ENCODE data around the gene LCE3D.
"Not testable (repeated sequence)": the region's sequence is repeated elsewhere in the genome, so short reads cannot be mapped to it uniquely, and the experiment has no call there.

The LCE3D gene
- total RNA-seq, result 0 reads per million in 2 donors

DNA sequence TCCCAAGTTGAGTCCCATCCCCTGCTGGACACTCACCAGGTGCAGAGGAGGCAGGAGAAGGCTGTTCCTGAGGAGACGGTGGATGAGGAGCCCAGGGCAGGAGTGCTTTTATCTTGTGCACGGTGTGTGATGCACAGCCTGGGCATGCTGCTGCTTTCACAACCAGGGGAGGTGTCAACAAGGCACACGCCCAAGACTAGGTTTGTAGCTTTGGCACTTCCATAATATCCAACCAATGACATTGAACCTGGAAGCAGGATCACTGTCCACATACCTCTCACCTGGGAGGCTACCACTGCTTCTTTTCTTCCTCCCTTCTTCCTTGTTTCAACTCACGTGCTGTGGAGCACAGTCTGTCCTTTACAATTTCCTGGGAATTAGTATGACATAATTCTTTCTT lies at the start of gene LCE3D:
LCE3D (minus strand) TSS at position 84 of the 400 bp plus-strand sequence. CDS start 580 bp downstream, outside the sequence.
- no peak for DNase-seq

- no peak for DNase-seq
These were observed 46.4 kb upstream of the LCE3D start for GRCh38 chr1:152626744-152627143.

GRCh38 chr1:152623203-152623844 lies 43.0 kb upstream of the LCE3D start:
- DNase-seq, result no peak

- no peak for DNase-seq
These were observed 42.5 kb upstream of the LCE3D start, which contains the start of gene LCE3A for GRCh38 chr1:152622803-152623202. TSS of gene LCE3A (minus strand) at chr1:152623103. CDS start at chr1:152623103, 0 bp downstream.

DNA sequence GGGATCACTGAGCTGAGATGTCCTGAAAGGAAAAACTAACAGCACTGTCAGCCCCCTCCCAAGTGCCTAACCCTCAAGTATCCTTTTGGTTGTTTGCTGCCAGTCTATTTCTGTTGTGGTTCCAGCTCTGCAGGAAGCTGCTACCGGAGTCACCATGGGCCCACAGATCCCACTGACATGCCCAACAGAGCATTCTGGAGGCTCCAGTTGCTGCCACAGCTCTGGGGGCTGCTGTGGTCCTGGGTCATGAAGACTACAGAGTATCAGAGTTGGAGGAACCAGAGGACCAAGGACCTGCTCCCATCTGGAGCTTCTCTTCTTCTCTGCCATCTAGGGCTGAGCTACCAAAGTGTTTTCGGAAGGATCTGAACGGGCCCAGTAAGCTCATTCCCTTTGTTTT lies 41.7 kb upstream of the LCE3D start:
- DNase-seq, result no peak

GRCh38 chr1:152613511-152613910 lies 33.2 kb upstream of the LCE3D start, which contains the start of gene LCE3B:
TSS of gene LCE3B (plus strand) at chr1:152613811. CDS start at chr1:152613811, 0 bp downstream.
- DNase-seq, result no peak

DNA sequence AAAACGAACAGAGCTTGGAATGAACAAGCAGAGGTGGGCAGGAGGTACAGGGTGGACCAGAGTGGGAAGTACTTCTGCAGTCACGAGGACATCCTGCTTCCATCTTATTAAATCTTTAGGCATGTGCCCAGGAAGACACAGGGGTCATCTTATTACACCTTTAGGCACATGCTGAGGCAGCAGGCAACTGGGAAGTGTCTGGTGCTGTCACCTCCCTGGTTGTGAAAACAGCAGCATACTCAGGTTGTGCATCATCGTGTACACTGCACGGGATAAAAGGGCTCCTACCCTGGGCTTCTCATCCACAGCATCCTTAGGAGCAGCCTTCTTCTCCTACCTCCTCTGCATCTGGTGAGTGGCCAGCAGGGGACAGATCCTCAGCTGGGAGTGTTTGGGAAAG lies 19.6 kb upstream of the LCE3D start, which contains the start of gene LCE3C:
LCE3C (plus strand) TSS at position 301 of the 400 bp plus-strand sequence. CDS start 498 bp downstream, outside the sequence.
- no peak for DNase-seq

GRCh38 chr1:152596986-152597385 lies 16.7 kb upstream of the LCE3D start:
- DNase-seq, result no peak

GRCh38 chr1:152585586-152585985 lies 5.3 kb upstream of the LCE3D start:
- DNase-seq, result no peak

GRCh38 chr1:152582647-152583046 lies 2.3 kb upstream of the LCE3D start:
- DNase-seq, result no peak

DNA sequence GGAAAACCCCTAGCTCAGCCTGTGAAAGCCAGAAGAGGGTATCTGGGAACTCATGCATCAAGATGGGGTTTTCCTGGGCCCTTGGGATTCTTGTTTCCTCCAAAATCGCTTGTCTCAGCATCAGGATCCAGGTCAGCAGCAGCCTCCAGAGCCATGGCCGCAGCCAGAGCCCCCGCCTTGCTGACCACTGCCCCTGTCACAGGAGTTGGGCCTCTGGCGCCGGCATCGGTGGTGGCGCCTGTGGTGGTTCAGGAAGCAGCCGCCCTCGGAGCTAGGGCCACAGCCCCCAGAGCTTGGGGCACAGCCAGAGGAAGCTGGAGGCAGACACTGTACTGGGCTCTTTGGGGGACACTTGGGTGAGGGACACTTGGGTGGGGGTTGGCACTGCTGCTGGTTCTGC lies 790 bp downstream of the LCE3D start:
- not testable (repeated sequence) for DNase-seq

DNA sequence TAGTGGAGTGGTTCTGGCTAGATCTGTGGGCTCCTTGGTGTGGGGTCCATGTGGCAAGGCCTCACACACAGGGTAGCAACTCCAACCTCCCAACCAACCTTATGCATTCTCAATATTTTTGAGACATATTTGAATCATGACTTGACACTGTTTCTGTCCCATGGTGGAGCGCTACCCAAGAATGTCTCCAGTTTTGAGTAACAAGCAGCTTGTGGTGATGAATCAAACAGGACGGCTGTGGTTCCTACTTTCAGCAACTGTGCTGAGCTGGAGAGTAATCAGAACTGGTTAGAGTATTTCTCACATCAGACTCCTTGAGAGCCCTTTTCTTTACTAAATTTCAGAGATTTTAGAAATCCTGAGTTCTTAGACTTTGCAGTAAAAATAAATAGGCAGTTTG lies 3.1 kb downstream of the LCE3D start:
- DNase-seq, result no peak

- no peak for DNase-seq
These were observed 13.6 kb downstream of the LCE3D start, which contains the start of gene LCE3E for GRCh38 chr1:152566681-152567080. TSS of gene LCE3E (minus strand) at chr1:152566780. CDS start at chr1:152566208, 572 bp downstream.

GRCh38 chr1:152565535-152566215 lies 14.6 kb downstream of the LCE3D start:
- DNase-seq, result no peak

DNA sequence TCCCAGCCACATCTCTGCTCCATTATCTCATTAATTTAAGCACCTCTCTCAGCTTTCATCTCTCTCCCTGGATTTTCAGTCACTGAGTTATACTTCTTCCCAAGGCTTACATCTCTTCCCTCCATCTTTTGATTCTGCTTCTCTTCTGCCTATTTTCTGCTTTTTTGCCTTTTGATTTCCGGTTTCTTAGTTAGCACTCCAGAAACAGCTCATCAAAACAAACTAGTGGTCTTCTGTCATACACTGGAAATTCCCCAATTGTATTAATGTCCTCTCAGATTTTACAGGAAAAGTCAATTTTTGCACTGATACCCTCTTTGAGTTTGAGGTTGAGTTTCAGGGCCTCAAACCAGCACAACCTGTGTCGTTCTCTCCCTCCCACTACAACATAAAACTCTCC lies 15.2 kb downstream of the LCE3D start:
- DNase-seq, result no peak

- not testable (repeated sequence) for DNase-seq
These were observed 32.0 kb downstream of the LCE3D start for GRCh38 chr1:152548358-152548757.

- DNase-seq, result no peak
These were observed 33.6 kb downstream of the LCE3D start for GRCh38 chr1:152546704-152547103.

GRCh38 chr1:152543820-152544219 lies 36.5 kb downstream of the LCE3D start:
- DNase-seq, result no peak

DNA sequence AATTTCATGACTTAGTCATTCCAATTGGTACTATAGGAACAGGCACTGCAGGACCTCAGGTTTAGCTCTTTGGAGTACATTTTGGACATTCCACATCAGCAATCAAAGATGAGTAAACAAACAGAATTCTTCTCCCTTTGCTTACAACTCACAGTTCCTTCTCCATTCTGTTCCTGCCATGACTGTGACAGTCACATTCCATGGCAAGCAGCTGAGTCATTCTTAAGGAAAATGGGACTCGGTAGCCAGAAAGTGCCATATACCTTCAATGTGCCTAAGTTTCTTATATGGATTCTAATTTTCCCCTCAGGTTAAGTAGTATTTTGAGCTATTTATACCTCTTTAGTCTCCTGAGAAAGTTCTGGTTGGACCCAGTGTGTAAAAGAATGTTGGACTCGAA lies 40.4 kb downstream of the LCE3D start:
- DNase-seq, result no peak

GRCh38 chr1:152537496-152537895 lies 42.8 kb downstream of the LCE3D start:
- no peak for DNase-seq

DNA sequence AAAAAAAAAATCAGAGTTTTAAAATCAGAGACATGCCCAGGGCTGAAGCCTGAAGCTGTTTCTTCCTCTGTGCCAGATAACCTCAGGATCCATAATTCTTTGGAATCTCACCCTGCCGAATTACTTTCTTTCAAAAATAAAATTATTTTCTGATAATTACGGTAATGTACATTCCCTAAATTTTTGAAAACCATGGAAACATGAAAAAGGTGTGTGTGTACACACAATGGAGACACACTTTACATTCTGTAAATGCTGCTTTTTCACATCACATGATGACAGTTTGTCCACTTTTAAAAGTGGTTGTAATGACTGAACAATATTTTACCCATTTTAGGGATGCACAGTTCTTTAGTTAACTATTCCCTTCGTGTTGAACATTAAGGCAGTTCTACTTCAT lies 44.5 kb downstream of the LCE3D start:
- no peak for DNase-seq

GRCh38 chr1:152533327-152533938 lies 46.9 kb downstream of the LCE3D start:
- no peak for DNase-seq
